NCI-H446 (cell line): Measurements from ENCODE around the gene SEC24B.
"Not testable (repeated sequence)": the region's sequence is repeated elsewhere in the genome, so short reads cannot be mapped to it uniquely, and the experiment has no call there.

Experiments
- DNase-seq, 2 experiments: peaks; one replicate each; lab custom pipeline; 2025; lab: John Stamatoyannopoulos, UW

Gene SEC24B

DNA sequence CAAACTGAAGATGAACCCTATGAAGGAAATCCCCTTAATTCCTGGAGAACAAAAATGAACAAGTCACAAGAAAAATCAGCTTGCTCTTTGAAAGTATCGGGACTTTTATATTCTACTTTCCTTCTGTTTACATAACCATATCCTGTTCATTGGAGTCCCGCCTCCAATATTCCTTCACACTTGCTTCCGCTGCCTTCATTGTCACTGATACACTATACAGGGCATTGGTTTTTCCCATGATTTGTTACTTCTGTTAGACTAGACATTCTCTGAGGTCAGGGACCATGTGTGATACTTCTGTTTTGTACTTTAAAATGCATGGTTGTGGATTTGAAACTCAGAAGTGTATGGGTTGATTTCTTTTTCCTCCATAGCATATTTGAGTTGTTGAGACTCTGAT, 145.2 kb downstream of the SEC24B start:
- no peak for DNase-seq

DNA sequence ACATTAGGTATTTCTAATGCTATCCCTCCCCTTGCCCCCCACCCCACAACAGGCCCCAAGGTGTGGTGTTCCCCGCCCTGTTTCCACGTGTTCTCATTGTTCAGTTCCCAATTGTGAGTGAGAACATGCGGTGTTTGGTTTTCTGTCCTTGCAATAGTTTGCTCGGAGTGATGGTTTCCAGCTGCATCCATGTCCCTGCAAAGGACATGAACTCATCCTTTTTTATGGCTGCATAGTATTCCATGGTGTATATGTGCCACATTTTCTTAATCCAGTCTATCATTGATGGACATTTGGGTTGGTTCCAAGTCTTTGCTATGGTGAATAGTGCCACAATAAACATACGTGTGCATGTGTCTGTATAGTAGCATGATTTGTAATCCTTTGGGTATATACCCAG, 146.4 kb downstream of the SEC24B start:
- DNase-seq, result not testable (repeated sequence)

DNA sequence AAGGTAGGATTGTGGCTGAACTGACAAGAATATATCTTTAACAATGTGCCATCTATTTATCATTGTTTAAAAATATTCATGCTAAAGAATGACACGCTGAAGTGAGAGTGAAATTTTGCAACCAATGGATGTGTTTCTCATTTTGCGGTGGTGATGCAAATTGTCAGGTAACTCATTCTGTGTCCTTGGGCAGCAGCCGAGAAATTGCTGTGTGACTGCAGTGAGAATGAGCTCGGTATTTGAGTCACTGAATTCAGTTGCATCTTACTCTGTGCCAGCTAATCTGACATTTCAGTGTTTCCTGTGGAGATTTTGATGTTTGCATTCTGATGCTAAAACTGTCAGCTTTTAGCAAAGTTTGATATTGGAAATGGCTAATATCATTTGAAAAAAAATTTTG, 154.6 kb downstream of the SEC24B start:
- no peak for DNase-seq

DNA sequence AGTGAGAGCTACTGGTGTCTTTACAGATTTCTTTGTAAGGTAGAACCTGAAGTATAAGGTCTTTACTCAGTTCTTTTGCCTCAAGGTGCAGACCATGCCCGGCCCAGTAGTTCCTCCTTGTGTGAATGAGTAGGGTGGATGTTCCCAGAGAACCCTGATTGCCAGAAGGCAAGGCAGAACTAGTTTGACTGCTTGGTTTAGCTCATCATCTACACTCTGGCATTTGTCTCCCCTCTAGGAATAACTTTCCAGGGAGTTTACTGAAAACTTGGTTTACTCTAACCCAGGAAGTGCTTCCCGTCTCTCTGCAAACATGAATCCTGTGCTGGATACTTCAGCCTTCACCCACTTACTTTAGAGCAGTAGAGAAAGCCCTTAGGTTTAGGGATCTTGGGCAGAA, 155.5 kb downstream of the SEC24B start:
- DNase-seq, result no peak

DNA sequence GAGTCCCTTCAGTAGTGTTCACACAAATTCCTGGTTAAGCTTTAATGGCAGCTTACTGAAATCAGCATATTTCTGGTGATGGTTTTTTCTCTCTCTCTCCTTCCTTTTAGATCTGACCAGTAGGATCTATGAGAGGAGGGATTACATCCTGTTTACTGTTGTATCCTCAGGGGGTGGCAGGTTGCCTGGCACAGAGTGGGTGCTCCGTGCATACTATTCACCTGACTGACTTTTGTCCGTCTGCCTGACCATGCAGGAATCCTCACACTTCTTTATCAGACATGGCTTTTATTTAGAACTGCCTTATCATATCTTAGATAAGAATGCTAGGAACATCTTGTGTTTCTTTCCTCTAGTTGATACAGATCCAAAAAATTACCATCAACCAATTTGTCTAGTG, 156.0 kb downstream of the SEC24B start:
- DNase-seq, result no peak
